Mucosa of stomach (tissue), 1 donor: ENCODE measurements around the gene SSTR3.

ENCODE experiments used
- H3K27me3 ChIP-seq: one replicate; pipeline ENCODE4 v1.7.0; 2013; ENCODE audit warnings: mild to moderate bottlenecking, low read length; ENCODE audit not compliant: control insufficient read depth, insufficient read depth
- H3K36me3 ChIP-seq: one replicate; pipeline ENCODE4 v1.7.0; 2013; ENCODE audit warnings: low read length; ENCODE audit not compliant: control insufficient read depth, insufficient read depth
- H3K4me1 ChIP-seq: one replicate; pipeline ENCODE4 v1.7.0; 2013; ENCODE audit warnings: mild to moderate bottlenecking, low read length; ENCODE audit not compliant: control insufficient read depth, insufficient read depth
- H3K4me3 ChIP-seq: one replicate; pipeline ENCODE4 v1.7.0; 2013; ENCODE audit warnings: low read length
- H3K9ac ChIP-seq: one replicate; pipeline ENCODE4 v1.7.0; 2013; ENCODE audit warnings: mild to moderate bottlenecking, low read length, moderate library complexity
- H3K9me3 ChIP-seq: one replicate; pipeline ENCODE4 v1.7.0; 2013; ENCODE audit warnings: mild to moderate bottlenecking, low read length, moderate library complexity; ENCODE audit not compliant: control insufficient read depth
- donor health status: Pancreatic carcinoma.

Gene SSTR3

GRCh38 chr22:37212174-37212906, at the start of gene SSTR3:
Gene SSTR3 (minus strand): TSS chr22:37212477. CDS start chr22:37207803, 4,674 bp downstream.
- Histone ChIP-seq H3K9me3 (no peaks in the 10 kb centered on the region), H3K4me1 (no peaks in the 10 kb centered on the region), H3K4me3 (no peak within 1 kb of the TSS), H3K27me3 (peaks cover 12% of the 10 kb centered on the region), H3K9ac (no peak within 1 kb of the TSS), H3K36me3 (no peaks in the 10 kb centered on the region)

GRCh38 chr22:37260901-37261336, 48.6 kb upstream of the SSTR3 start:
- Histone ChIP-seq H3K4me1 (peaks cover 7% of the 10 kb centered on the region), H3K36me3 (no peaks in the 10 kb centered on the region), H3K9me3 (no peaks in the 10 kb centered on the region), H3K4me3 (no peak overlapping the region), H3K27me3 (peaks cover 31% of the 10 kb centered on the region), H3K9ac (no peak overlapping the region)

GRCh38 chr22:37260155-37260795, 48.0 kb upstream of the SSTR3 start:
- H3K27me3 ChIP-seq: peaks cover 34% of the 10 kb centered on the region
- peaks cover 7% of the 10 kb centered on the region for H3K4me1 ChIP-seq
- H3K36me3 ChIP-seq: no peaks in the 10 kb centered on the region
- no peak overlapping the region for H3K9ac ChIP-seq
- H3K4me3 ChIP-seq: no peak overlapping the region
- no peaks in the 10 kb centered on the region for H3K9me3 ChIP-seq

- no peak overlapping the region for H3K4me3 ChIP-seq
- peaks cover 34% of the 10 kb centered on the region for H3K27me3 ChIP-seq
- H3K36me3 ChIP-seq: no peaks in the 10 kb centered on the region
- no peaks in the 10 kb centered on the region for H3K9me3 ChIP-seq
- peaks cover 7% of the 10 kb centered on the region for H3K4me1 ChIP-seq
- H3K9ac ChIP-seq: no peak overlapping the region
These were observed 47.3 kb upstream of the SSTR3 start for GRCh38 chr22:37259540-37260029.

GRCh38 chr22:37258753-37259401, 46.6 kb upstream of the SSTR3 start:
- Histone ChIP-seq H3K4me1 (peaks cover 7% of the 10 kb centered on the region), H3K36me3 (no peaks in the 10 kb centered on the region), H3K9me3 (no peaks in the 10 kb centered on the region), H3K4me3 (no peak overlapping the region), H3K27me3 (peaks cover 34% of the 10 kb centered on the region), H3K9ac (no peak overlapping the region)

GRCh38 chr22:37258005-37258752, 45.9 kb upstream of the SSTR3 start:
- no peaks in the 10 kb centered on the region for H3K36me3 ChIP-seq
- no peak overlapping the region for H3K4me3 ChIP-seq
- peaks cover 7% of the 10 kb centered on the region for H3K4me1 ChIP-seq
- H3K9ac ChIP-seq: no peak overlapping the region
- peaks cover 34% of the 10 kb centered on the region for H3K27me3 ChIP-seq
- H3K9me3 ChIP-seq: no peaks in the 10 kb centered on the region

GRCh38 chr22:37256075-37256726, 43.9 kb upstream of the SSTR3 start:
- Histone ChIP-seq H3K4me1 (peaks cover 7% of the 10 kb centered on the region), H3K36me3 (no peaks in the 10 kb centered on the region), H3K27me3 (peaks cover 31% of the 10 kb centered on the region), H3K9ac (no peak overlapping the region), H3K9me3 (no peaks in the 10 kb centered on the region), H3K4me3 (no peak overlapping the region)

GRCh38 chr22:37255558-37256006, 43.3 kb upstream of the SSTR3 start:
- no peak overlapping the region for H3K4me3 ChIP-seq
- H3K36me3 ChIP-seq: no peaks in the 10 kb centered on the region
- H3K9ac ChIP-seq: no peak overlapping the region
- peaks cover 25% of the 10 kb centered on the region for H3K27me3 ChIP-seq
- peaks cover 1% of the 10 kb centered on the region for H3K4me1 ChIP-seq
- H3K9me3 ChIP-seq: no peaks in the 10 kb centered on the region

- Histone ChIP-seq H3K4me3 (no peak overlapping the region), H3K9ac (no peak overlapping the region), H3K36me3 (no peaks in the 10 kb centered on the region), H3K9me3 (no peaks in the 10 kb centered on the region), H3K27me3 (peaks cover 20% of the 10 kb centered on the region), H3K4me1 (no peaks in the 10 kb centered on the region)
These were observed 42.6 kb upstream of the SSTR3 start for GRCh38 chr22:37254867-37255233.

- Histone ChIP-seq H3K4me1 (no peaks in the 10 kb centered on the region), H3K9ac (no peak overlapping the region), H3K9me3 (no peaks in the 10 kb centered on the region), H3K36me3 (no peaks in the 10 kb centered on the region), H3K27me3 (peaks cover 15% of the 10 kb centered on the region), H3K4me3 (no peak overlapping the region)
These were observed 42.1 kb upstream of the SSTR3 start for GRCh38 chr22:37254209-37254866.

GRCh38 chr22:37253126-37253660, 40.9 kb upstream of the SSTR3 start:
- Histone ChIP-seq H3K36me3 (no peaks in the 10 kb centered on the region), H3K4me3 (no peak overlapping the region), H3K9ac (no peak overlapping the region), H3K27me3 (peaks cover 9% of the 10 kb centered on the region), H3K4me1 (no peaks in the 10 kb centered on the region), H3K9me3 (no peaks in the 10 kb centered on the region)
